GM21515 (cell line): ENCODE results near the gene EIF4A3.
"Not testable (repeated sequence)": the region's sequence is repeated elsewhere in the genome, so short reads cannot be mapped to it uniquely, and the experiment has no call there.

Experiments
- ATAC-seq: cut with Tn5 transposase; IDR thresholded peaks from one replicate; pipeline ENCODE4 v1.9.1; 2021; ENCODE audit not compliant: unreplicated experiment

EIF4A3 gene

DNA sequence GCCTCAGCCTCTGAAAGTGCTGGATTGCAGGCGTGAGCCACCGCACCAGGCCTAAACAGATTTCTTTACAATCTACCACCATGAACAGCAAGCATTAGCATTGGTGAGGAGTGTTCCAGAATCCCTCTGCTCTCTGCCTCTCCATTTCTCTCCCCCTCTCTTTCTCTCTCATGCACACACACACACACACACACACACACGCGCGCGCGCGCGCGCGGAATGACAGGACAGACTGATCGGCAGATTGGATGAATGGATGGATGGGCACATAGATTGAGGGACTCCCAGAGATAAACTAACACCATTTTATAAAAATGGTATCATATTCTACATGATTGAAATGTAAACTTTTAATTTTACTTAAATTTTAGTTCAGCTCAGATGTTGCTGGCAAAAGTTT, 26.2 kb upstream of the EIF4A3 start:
- ATAC-seq = no peak

DNA sequence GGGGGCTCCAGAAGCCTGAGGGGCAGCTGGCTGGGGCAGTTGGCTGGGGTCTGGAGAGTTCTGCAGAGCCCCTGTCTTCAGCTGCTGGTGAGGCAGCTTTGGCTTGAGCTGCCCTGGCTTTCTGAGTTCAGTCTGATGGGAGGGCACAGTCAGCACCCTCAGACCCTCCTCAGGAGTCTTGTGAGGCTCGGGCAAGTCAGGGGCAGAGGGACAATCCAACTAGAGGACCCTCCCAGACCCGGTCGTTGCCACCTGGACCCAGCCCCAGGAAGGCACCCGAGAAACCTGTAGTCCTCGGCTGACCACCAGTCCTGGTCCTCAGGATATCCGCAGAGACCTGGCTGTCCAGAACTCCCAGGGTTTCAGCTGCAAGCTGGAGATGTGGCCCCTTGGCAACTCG, 24.8 kb upstream of the EIF4A3 start:
- ATAC-seq = no peak

DNA sequence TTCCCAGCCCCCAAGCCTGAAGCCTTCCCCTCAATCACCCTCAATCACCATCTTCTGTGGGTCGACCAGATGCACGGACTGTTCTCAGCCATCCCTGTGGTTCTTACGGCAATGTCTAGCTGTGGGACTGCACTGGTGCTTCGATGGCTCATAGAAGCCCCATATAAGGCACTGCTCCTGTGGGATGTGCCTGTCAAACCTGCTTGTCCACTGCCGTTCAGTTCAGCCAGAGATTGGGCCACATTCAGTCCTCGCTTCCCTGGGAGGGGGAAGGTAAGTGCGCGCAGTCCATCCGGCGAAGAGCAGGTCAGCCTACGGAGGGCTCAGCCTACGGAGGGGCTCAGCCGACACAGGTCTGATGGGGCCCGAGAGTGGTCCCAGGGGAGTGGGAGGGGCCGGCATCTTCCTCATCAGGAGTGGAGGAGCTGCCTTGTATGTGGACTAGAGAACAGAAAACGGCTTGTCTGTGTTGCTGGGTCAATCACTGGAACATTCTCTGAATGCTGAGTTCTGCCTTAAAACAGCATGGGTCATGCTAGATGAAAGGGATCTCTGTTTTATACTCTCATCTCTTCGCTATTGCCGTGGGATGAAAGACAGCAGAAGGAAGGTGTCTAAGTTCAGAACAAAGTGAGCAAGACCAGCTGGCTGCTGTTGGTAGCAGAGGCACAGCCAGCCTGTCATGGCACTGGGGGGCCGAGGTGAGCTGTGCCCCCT, 23.0 kb upstream of the EIF4A3 start, which contains the start of gene CARD14:
Gene CARD14 (plus strand): TSS at position 247 of the 717 bp plus-strand sequence. CDS start 11,409 bp downstream, outside the sequence.
- ATAC-seq = no peak

- no peak for ATAC-seq
Observed at GRCh38 chr17:80169107-80169506, 22.2 kb upstream of the EIF4A3 start.

GRCh38 chr17:80168371-80168770, 21.4 kb upstream of the EIF4A3 start:
- no peak for ATAC-seq

- no peak for ATAC-seq
Observed at GRCh38 chr17:80166446-80166845, 19.5 kb upstream of the EIF4A3 start.

DNA sequence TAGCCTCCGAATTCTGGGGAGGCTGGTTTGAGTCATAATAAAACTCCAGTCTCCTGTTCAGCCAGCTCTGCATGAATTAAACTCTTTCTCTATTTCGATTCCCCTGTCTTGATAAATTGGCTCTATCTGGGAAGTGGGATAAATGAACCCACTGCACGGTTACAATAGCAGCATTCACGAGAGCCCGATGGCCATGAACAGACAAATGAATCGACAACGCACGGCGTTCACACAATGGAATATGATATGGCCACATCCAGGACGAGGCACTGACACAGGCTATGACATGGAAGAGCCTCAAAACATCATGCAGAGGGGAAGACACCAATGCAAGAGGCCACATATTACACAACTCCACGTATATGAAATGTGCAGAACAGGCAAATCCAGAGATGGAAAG, 17.3 kb upstream of the EIF4A3 start:
- ATAC-seq = no peak

DNA sequence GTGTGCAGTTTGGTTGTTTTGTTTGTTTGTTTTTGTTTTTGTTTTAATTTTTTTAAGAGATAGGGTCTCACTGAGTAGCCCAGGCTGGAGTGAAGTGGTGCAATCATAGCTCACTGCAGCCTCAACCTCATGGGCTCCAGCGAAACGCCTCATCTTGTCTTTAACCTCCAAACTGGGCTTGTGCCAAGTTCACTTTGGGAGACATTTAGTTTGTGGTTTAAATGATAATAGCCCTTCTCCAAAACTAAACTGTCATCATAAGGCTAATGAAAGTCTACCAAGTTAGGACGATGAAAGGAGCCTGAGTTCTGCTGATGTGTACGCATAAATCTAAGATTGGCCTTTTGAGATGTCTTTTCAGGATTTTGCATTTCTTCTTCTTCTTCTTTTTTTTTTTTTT, 16.4 kb upstream of the EIF4A3 start:
- no peak for ATAC-seq

DNA sequence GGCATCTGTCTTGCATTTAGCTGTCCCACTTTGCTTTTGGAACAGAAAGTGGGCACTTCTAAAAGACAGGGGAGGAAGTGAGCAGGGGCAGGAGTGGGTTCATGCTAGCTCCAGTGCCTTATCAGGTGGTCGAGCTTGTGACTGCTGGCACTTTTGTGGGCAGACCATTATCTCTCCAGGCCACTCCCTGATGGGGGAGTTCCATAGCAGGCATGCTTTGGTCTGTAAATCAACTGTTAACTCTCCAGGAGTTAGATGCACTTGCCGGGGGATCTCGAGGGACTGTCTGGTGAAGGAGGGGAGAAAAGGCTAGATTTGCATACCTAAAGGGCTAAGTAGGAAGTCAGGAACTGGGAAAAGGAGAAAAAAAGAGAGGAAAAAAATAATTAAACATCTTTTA, 13.6 kb upstream of the EIF4A3 start:
- no peak for ATAC-seq

GRCh38 chr17:80158846-80159245, 11.9 kb upstream of the EIF4A3 start:
- no peak for ATAC-seq

GRCh38 chr17:80155600-80155999, 8.7 kb upstream of the EIF4A3 start:
- ATAC-seq = not testable (repeated sequence)

- ATAC-seq = no peak
Observed at GRCh38 chr17:80154166-80154565, 7.2 kb upstream of the EIF4A3 start.

- ATAC-seq = no peak
Observed at GRCh38 chr17:80153004-80153403, 6.1 kb upstream of the EIF4A3 start.

DNA sequence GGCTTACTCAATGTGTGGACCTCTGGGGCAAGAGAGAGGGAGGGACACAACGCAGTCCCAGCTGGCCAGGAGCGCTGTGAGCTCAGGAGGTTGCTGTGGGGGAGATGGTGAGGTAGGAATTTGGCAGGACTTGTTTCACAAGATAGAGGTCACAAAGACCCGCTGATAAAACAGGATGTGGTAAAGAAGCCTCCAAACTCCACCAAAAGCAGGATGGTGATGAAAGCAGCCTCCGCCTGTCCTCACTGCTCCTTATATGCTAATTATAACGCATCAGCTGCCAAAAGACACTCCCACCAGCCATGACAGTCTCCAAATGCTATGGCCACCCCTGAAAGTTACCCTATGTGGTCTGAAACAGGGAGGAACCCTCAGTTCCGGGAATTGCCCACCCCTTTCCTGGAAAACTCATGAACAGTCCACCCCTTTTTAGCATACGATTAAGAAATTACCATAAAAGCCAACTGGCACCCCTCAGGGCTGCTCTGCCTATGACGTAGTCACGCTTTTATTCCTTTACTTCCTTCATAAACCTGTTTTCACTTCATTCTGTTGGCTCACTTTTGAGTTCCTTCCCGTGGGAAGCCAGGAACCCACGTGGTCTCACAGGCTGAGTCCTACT, 5.3 kb upstream of the EIF4A3 start:
- ATAC-seq = no peak

DNA sequence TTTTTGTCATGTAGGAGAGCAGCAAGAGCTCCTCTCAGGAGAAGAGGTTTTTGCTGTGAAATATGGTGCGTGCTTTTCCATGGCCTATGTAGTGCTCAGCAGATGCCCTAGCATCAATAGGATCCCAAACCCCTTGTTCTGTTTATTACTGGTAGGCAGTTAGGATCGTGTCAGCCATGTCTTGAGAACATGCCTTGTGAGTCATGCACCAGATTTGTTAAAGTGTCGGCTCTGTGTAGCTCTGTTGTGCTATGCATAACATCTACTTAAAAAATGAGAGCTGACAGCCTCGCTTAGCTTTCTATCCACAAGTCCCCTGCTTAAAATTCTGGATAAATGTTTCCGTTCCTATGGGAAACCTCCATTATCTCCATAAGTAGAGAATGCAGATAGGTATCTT, 4.4 kb upstream of the EIF4A3 start:
- no peak for ATAC-seq

GRCh38 chr17:80146121-80147034, 550 bp downstream of the EIF4A3 start:
- ATAC-seq = peak; percentile 25

DNA sequence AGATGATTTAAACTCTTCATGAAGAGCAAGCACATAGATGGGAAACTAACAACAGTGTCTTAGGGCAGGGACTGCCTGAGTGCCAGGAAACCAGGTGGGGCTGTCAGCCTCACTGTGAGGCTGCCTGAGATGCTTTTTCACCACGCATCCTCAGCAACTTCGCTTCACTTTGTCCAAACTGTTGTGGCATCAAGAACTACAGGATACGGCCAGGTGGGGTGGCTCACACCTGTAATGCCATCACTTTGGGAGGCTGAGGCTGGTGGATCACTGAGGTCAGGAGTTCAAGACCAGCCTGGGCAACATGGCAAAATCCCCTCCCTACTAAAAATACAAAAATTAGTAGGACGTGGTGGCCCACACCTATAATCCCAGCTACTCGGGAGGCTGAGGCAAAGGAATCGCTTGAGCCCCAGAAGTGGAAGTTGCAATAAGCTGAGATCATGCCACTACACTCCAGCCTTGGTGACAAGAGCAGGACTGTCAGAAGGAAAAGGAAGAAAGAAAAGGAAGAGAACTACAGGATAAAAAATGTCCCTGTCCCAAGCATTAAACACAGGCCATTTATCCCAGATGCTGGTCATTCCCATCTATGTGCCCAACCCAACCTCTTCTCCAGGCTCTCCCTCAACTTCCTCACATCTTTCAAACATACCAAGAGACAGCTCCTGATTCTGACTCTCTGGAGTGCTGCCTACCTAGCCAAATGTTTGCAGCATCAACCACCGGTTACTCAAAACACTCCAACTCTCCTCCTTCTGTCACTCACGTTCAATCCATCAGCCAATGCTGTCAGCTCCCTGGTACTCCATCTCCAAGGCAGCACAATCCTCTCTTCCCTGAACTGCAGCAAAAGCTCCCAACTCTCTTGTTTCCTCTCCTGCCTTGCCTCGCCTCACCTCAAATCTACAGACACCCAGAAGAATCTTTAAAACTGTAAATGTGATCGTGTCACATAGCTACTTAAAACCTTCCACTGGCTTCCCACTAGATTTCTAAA, 1.6 kb downstream of the EIF4A3 start:
- ATAC-seq = no peak

GRCh38 chr17:80142929-80143328, 4.0 kb downstream of the EIF4A3 start:
- ATAC-seq = no peak

DNA sequence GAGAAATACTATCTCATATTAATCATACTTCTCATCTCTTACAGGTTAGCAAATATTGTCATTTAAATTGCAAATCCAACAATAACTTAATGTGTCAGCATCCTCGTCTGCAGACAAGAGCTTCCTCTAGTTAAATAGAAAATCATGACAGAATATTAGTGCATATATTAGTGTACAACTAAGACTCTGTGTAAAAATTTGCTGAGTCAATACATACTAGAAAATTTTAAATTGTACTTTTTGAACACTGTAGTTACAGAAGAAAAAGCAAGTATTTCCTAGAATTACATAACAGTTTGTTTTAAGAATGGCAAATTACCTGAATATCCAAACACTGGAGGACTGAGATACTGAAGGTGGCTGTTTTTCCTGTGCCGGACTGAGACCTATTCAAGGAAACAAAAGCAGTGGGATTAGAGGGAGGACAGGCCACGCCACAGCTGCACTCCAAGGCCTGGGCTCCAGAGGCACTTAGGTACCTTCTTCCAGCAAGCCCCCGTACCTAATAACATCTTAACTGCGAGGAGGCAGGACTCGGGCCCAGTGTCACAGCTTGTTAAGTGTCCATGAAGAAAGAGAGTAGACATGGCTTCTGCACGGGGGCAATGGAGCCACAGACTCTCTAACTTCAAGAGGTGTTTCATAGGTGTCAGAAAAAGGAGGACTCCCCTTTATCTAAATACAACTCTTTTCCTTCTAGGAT, 5.3 kb downstream of the EIF4A3 start:
- no peak for ATAC-seq
